ENCODE results near the gene OOEP.

DNA sequence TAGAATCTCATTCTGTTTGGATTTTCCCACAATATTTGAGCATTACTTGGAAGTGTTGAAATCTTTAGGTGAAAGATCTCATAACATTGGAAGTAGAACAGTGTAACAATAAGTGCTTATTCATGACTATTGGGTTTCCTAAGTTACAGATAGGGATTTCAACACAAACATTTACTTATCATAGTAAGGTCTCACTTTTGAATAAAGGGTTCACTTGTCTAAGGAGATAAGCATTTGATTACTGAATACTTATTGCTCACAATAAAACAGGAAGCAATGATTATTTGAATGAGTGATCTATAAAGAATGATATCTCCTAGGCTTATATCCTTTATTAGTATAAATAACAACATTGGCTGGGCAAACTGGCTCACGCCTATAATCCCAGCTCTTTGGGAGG, 39.7 kb upstream of the OOEP start:
- TF ChIP-seq, protein P1, sequence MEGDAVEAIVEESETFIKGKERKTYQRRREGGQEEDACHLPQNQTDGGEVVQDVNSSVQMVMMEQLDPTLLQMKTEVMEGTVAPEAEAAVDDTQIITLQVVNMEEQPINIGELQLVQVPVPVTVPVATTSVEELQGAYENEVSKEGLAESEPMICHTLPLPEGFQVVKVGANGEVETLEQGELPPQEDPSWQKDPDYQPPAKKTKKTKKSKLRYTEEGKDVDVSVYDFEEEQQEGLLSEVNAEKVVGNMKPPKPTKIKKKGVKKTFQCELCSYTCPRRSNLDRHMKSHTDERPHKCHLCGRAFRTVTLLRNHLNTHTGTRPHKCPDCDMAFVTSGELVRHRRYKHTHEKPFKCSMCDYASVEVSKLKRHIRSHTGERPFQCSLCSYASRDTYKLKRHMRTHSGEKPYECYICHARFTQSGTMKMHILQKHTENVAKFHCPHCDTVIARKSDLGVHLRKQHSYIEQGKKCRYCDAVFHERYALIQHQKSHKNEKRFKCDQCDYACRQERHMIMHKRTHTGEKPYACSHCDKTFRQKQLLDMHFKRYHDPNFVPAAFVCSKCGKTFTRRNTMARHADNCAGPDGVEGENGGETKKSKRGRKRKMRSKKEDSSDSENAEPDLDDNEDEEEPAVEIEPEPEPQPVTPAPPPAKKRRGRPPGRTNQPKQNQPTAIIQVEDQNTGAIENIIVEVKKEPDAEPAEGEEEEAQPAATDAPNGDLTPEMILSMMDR (IDR thresholded peaks at IDR 0.05) = no peak
- TF ChIP-seq POLR2A (IDR thresholded peaks at IDR 0.05) = no peak
